Activated naive CD4-positive, alpha-beta T cell treated with anti-CD3 and anti-CD28 coated beads, Interleukin-2, amount 50 U/mL, for 16 hours (primary cell): ENCODE measurements around the gene VWF.
"Not testable (repeated sequence)": the region's sequence is repeated elsewhere in the genome, so short reads cannot be mapped to it uniquely, and the experiment has no call there.

Source experiments
- DNase-seq: peaks from one replicate; pipeline ENCODE4 v3.0.0-alpha.2; 2020

VWF gene

DNA sequence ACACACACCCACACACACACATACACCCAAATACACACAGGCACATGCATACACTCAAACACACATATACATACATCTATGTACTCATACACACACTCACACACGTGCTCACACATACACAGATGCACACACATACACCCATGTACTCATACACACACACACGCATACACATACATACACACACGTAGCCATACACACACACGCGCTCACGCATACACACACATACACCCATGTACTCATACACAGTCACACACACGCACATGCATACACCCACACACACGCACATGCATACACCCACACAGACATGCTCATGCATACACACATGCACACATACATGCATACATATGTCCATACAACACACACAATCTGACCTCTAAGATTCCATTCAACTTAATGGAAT is 91.7 kb downstream of the VWF start:
- DNase-seq = no peak

- DNase-seq = no peak
Observed at GRCh38 chr12:6031001-6031400, 93.5 kb downstream of the VWF start.

- DNase-seq = no peak
Observed at GRCh38 chr12:6030081-6030480, 94.4 kb downstream of the VWF start.

GRCh38 chr12:6029401-6029800 is 95.1 kb downstream of the VWF start:
- DNase-seq = no peak

DNA sequence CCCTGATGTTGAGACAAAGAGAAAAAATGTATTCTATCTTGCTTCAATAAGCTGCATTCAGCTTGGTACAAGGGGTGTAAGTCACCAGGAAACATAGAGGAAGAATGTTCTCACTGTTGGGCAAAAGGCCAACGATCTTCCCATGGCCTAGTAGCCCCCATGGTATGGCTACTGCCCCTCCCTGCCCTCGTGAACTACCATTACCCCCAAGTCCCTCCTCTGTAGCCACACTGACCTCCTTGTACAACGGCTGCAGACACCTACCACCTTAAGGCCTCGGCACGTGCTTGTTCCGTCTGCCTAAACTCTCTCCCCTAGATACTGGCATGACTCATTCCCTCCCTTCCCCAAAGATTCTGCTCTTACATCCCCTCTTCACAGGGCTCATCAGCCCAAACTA is 97.5 kb downstream of the VWF start:
- DNase-seq = no peak

DNA sequence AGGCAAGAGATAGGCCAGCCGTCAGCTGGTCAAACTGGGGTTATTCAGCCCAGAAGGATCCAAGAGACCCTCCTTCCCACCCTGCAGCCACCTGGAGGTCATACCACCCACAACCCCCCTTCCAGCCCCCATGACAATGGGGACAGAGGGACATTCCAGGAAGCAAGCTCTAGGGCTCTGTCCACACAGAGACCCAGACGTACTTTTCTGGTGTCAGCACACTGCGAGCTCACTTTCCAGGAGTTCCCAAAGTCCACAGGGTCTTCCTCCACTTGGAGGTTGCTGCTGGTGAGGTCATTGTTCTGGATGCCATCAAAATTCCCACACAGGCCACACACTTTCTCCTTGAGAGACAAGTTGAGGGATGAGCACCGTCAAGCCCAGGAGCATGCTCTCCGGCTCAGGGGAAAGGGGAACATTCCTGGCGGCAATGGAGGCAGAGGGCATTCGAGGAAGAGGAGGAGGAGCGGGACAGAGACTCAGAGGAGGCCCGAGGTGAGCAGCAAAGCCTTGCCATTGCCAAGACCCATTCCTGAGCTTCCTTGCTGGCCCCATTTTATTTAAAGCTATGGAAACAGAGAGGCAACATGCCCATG is 98.7 kb downstream of the VWF start:
- not testable (repeated sequence) for DNase-seq

- DNase-seq = not testable (repeated sequence)
Observed at GRCh38 chr12:6024066-6024465, 100.4 kb downstream of the VWF start.

- DNase-seq = no peak
Observed at GRCh38 chr12:6020930-6021329, 103.5 kb downstream of the VWF start.

DNA sequence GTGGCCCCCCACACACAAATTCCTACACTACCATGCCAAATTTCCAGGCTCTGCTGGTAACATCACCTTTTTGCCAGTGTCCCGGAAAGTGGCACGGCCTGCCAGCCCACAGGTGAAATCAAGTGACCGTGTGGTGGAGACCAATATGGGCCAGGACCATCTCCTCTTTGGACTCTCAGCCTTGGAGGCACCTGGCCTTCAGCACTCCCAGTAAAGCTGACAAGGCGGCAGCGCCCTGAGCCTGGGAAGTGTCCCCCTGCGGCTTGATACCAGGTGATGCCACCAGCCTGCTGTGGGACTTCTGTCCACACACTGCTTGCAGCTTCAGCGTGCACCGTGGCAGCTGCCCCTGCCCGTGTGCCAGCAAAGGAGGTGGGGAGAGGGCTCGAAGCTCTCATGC is 104.0 kb downstream of the VWF start:
- not testable (repeated sequence) for DNase-seq

GRCh38 chr12:6019256-6019655 is 105.2 kb downstream of the VWF start:
- DNase-seq = not testable (repeated sequence)

DNA sequence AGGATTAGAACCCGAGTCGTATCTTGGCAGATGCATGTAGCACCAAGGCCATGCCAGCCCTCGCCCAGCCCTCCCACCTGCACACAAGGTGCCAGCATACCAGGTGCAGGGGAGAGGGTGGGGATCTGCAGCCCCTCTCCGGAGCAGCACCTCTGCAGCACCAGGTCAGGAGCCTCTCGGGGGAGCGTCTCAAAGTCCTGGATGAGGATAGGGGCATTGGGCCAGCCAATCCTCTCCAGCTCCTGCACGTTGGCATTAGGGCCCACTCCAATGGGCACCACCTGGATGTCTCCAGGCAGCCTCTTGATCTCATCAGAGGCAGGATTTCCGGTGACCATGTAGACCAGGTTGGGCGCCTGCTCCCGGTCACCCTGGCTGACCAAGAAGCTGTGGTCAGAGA is 106.2 kb downstream of the VWF start:
- DNase-seq = no peak

GRCh38 chr12:6016756-6017155 is 107.7 kb downstream of the VWF start:
- no peak for DNase-seq

DNA sequence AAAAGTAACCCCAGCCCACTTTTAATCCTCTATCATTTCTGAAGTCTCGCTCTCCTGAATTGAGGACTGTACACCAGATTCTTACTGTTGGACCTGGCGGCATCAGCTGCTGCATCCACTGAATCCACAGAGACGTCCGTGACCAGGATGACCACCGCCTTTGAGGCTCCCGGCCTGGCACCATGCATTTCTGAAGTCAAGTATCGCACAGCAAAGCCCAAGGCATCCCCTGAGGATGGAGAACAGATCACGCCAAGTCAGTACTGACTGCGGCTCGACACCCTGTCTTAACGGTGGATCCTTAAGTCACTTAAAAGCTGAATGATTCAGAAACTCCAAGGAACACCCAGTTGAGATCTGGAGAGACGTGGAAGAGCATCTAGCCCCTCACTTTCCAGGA is 108.5 kb downstream of the VWF start:
- DNase-seq = not testable (repeated sequence)

GRCh38 chr12:6015271-6015670 is 109.2 kb downstream of the VWF start:
- DNase-seq = not testable (repeated sequence)

GRCh38 chr12:6010631-6011350 is 113.7 kb downstream of the VWF start:
- not testable (repeated sequence) for DNase-seq

GRCh38 chr12:5997260-5997659 is 127.2 kb downstream of the VWF start:
- no peak for DNase-seq

GRCh38 chr12:5996459-5996858 is 128.0 kb downstream of the VWF start:
- no peak for DNase-seq

- no peak for DNase-seq
Observed at GRCh38 chr12:5989621-5990020, 134.8 kb downstream of the VWF start.

DNA sequence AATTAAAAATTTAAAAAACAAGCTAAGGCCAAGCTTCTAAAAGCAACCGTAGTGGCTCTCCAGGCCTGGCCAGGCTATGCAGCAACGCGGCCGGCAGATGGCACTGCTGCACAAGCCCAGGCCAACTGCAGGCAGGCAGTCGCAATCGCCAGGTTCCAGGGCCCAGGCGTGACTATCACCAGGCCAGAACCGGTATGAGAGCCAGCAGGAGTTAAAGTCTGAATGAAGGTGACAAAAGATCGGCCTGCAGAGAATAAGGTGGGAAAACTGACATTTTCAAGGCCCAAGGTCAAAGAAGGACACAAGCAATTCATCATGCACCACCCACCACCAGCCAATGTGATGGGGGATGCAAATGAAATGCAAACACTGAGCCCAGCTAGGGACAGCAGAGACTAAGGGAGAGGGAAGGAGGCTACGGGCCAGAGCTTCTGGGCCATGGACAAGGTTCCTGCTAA is 135.8 kb downstream of the VWF start:
- peak; percentile 78 for DNase-seq

GRCh38 chr12:5988088-5988487 is 136.4 kb downstream of the VWF start:
- no peak for DNase-seq

GRCh38 chr12:5987573-5987972 is 136.9 kb downstream of the VWF start:
- DNase-seq = no peak

DNA sequence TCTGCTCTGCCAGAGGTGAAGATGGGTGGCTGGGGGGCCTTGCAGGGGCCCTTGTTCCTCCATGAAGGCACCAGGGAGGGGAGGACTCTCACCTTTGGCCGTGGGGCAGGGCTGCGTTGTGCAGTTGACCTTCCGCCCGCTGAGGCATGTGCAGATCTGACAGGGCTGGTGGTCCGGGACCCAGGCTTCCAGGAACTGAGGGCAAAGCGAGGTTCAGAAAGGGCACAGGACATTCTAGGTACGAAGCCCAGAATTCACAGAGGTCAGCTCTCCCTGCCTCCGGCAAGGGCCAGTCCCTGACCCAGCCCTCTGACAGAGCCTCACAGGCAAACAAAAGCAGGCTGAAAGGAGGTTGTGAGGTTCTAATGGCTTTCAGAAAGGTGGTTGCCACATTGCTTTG is 139.0 kb downstream of the VWF start:
- DNase-seq = no peak

- no peak for DNase-seq
Observed at GRCh38 chr12:5984873-5985272, 139.6 kb downstream of the VWF start.

- DNase-seq = no peak
Observed at GRCh38 chr12:5982106-5982505, 142.4 kb downstream of the VWF start.

DNA sequence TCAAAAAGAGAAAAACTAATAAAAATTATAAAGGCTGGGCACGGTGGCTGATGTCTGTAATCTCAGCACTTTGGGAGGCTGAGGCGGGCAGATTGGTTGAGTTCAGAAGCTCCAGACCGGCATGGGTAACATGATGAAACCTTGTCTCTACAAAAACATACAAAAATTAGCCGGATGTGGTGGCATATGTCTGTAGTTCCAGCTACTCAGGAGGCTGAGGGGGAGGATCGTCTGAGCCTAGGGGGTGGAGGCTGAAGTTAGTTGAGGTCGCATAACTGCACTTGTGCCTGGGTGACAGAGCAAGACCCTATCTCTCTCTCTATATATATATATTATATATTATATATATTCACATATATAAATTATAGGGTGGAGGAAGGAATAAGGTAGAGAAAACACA is 146.9 kb downstream of the VWF start:
- DNase-seq = no peak
